NCI-H82 (cell line): Measurements from ENCODE around the gene FYN.

Experiments
- DNase-seq: peaks from one replicate; lab custom pipeline; 2025; lab: John Stamatoyannopoulos, UW

The FYN gene

GRCh38 chr6:111626441-111626840 is 246.8 kb downstream of the FYN start:
- DNase-seq, result peak; percentile 98

DNA sequence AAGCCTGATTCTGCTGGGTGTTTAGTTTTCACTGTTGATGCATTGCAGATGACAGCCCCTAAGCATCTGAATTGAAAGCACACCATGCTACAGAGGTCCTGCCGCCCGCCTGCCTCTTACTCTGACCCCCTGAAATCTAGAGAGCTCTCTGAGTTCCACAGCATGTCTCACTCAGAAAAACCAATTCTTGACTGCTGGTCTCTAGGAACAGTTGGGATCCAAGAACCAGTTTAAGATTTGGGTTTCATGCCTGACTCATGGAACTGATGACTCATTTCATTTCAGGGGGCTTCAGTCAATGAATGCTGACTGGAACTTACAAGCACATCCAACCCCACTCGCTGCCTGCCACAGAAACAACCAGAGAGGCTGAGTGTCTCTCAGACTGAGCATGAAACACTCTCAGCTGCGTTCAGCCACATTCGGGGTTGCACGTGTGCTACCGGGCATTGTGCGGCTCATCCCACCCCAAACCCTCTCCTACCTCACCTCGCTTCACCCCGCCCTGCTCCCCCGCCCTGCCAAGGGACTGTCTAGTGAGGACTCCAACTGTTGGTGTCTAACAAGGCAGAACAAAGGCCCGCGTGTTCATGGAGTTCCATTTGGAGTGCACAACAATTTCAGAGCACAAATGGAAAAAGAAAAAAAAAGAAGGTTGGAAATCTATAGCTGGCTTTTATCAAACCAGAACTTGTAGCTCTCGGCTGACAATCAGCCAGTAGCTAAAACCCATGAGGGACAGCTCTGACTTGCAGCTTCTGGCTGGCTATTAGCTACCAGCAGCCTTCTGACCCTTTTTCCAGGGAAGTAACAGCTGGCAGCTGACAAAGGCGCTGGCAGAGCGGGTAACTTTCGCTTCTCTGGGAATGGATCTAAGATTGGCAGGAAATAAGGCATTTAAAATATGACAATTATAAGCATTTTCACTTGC is 247.5 kb downstream of the FYN start:
- DNase-seq, result peak; percentile 92

- peak; percentile 41 for DNase-seq
Measured at GRCh38 chr6:111625099-111625416, 248.2 kb downstream of the FYN start.

DNA sequence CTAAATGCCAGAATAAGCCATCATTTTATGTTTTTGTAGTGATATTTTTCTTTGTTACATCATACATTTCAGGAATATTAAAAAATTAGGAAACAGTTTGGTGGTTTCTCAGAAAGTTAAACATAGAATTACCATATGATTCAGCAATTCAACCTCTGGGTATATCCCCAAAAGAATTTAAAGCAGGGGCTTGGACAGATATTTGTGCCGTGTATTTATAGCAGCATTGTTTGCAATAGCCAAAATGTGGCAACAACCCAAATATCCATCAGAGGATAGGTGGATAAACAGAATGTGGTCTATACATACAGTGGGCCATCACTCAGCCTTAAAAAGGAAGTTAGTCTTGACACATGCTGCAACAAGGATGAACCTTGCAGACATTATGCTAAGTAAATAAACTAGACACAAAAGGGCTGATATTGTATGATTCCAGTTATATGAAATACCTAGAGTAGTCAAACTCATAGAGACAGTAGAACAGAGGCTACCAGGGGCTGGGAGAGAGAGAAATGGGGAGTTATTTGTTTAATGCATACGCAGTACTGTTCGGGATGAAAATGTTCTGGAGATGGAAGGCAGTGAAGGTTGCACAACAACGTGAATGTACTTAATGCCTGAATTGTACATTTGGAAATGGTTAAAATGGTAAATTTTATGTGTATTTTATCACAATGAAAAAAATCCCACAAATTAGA is 248.7 kb downstream of the FYN start:
- DNase-seq, result no peak

DNA sequence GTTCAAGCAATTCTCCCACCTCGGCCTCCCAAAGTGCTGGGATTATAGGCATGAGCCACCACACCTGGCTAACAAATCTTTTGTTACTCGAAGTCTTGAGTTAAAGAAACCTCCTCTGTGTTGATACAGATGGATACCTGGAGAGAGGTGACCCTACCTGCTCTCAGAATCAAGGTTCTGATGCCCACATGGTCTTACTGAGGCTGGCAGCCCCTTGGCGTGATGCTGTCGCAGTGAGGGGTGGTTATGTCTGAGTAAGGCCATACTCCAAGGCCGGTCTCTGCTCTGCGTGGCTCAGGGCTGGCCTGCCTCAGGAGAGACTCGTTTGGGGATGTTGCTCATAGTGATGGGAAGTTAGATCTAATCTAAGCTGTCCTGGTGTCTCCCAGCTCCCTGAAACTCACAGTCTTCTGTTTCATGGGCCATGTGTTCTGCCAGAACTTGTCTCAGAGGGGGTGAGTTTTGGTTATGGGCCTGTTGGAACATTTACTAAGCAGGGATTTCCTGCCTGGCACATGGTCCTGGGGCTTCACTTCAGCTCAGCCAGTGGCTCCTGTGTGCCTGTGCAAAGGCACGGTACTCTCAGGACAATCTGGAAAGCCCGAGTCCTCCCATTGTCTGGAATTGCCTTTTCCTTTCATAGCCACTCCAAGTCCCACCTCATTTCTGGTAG is 250.1 kb downstream of the FYN start:
- no peak for DNase-seq

DNA sequence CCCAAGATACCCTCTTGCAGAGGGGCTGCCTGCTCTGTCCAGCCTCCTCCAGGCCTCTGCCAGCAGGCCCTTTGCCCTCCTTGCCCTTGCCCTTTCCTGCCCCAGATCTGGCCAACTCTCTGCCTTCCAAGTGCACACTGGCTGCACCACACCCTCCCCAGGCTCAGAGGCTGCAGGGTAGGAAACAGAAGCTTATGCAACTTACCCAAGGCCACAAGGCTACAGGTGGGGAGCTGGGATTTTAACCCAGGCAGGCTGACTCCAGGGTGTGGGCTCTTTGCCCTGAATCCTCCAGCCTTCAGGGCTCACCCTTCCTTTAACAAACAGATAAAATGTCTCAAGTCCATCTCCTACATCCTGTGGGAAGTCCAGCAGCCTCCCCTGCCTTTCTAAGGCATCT is 253.1 kb downstream of the FYN start:
- peak; percentile 38 for DNase-seq

- no peak for DNase-seq
Measured at GRCh38 chr6:111618407-111618806, 254.8 kb downstream of the FYN start.

GRCh38 chr6:111617149-111617548 is 256.1 kb downstream of the FYN start:
- no peak for DNase-seq

DNA sequence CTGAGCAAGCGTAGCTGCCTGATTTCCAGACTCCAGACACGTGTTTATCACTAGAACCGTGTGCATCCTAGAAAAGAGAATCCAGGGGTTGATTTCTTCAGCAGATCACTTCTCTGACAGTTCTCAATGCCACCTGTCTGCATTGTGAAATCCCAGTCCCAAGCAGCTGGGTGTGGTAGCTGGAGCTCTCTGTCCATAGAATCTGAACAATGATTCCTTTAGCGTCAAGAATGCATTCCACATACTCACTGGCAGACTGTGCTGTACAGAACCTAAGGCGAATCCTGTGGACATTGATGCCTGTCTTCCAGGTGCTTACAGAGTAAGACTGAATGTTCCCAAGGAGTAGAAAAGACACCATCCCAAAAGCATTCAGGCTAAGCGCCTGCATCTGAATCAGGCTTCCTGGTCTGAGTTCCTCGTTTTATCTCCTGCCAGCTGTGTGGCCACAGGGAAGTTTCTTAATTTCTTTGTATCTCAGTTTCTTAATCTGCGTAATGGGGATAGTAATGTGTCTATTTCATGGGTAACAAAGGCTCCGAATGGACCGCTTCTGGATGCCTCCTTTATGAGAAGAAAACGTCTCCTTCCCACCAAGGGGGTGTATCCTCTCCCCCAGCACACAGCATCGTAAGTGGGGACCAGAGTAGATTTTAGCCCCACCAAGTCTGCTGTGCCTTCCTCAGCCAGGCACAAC is 257.2 kb downstream of the FYN start:
- no peak for DNase-seq

GRCh38 chr6:111614833-111615582 is 258.2 kb downstream of the FYN start:
- peak; percentile 96 for DNase-seq

GRCh38 chr6:111612379-111612778 is 260.9 kb downstream of the FYN start:
- no peak for DNase-seq

- DNase-seq, result no peak
Measured at GRCh38 chr6:111610548-111611172, 262.6 kb downstream of the FYN start.
